A549 treated with CORT108297 at 1 μM for 4 hours (cell line): ENCODE results near the gene CCDC89. TPM values are rescaled to one million over a fixed set of nuclear protein-coding genes. Genes with fewer than 3 reads are reported as not detected.

Source experiments
- total RNA-seq: library from RNA; stranded (reverse); fragments of 200-300 nt; extraction: Qiagen RNA extraction; gene quantifications from 5 replicates; pipeline ENCODE4 v1.2.3, GENCODE V29; 2022

CCDC89 gene
- total RNA-seq = not detected in 5 replicates

DNA sequence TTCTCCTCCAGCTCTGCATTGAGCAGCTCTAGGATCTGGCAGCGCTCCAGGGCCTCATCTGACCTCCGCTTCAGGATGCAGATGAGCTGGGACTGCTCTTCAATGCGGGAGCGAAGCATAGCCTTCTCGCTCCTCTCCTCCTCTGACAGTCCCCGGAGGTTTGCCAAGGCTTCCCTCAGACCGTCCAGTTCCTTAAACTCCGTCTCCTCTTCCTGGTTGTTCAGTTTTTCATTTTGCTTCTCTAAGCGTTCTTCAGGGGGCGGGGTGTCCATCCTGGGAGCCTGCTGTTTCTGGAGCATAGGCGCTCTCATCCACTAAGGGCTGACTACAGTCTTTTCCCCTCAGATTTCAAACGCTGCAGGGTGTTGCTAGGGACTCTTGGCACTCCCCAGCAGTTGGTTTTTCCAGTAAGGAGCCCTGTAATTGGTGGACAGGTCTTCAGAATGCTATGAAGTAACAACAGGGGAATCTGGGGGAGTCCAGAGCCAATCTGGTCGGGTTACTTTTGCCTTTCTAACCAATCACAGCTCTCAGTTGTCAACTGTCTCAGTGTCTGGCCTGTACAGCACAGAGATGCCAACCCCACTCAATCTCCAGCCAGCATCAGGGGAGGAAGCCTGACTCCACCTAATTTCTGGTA lies at the start of gene CCDC89:
Gene CCDC89 (minus strand): TSS at position 376 of the 640 bp plus-strand sequence. CDS start 65 bp downstream, at position 311.

DNA sequence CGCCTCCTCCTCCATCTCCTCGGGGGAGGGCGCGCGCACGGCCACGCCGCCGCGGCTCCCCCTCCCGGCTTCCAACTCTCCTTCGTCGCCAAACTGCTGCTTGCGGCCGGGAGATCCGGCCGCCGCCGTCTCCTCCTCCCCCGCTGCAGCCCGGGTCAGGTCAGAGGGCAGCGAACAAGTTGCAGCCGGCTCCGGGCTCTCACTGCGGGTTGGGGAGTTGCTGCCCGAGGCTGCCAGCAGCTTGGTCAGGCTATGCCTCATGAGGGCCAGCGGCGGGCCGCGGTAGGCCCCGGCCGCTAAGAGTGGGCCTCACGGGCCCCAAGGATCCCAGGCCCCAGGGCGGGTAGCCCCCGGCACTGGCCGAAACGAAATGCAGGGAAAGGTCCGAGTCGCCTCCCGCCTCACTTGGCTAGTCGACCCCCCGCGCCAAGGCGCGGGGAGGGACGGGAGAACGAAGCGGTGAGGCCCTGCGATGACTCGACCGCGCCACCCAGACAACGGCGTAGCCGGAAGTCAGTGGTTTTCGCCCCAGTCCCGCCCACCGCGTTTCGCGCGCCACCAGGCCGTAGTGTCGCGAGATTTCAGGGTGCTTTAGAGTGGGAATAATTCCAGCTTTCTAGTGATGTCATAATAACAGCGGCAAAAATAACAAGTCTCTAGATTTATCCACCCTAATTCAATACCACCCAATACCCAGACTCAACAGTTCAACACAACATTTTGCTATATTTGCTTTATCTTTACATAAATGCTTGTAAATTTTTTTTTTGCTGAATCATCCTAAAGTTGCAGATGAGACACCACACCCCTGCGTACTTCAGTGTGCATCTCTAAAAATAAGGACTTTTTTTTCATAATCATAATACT lies 21.1 kb downstream of the CCDC89 start, which contains the start of gene CREBZF:
Gene CREBZF (minus strand): TSS at position 515 of the 867 bp plus-strand sequence. CDS start 254 bp downstream, at position 261.

DNA sequence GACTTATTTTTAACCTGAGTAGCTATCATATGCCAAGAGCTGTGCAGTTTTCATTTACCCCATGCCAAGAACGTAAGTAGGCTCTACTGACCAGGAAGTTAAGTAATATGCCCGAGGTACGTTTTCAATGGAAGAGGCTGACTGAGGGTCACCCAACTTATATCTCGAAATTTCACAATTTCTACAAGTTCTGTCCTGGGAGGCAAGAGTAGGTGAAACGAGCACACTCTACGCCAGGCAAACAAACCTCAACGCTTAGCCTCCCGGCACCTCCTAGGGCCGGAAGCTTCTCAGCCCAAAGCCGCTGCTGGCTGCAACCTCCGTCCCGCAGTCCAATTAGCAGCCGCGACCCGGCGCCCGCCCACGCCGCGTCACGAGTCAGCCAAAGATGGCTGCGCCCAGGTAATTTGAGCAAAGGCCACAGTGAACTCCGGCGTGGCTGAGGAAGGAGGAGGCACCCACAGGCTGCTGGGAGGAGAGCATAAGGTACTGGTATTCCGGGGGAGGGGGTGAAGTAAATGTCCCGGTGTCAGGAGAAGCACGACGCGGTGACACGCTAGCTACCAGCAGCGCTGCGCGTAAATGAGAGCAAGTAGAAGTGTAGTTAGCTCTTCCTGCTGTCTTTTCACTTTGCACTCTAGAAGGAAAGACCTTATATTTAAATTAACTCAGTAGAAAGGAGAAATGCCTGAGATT lies 38.2 kb downstream of the CCDC89 start, which contains the start of gene TMEM126A:
Gene TMEM126A (plus strand): TSS at position 364 of the 696 bp plus-strand sequence. CDS start 2,289 bp downstream, outside the sequence.

Other genes with a start within 250 kb of the CCDC89 start
- gene DLG2, start 58.9 kb downstream of the CCDC89 start, total RNA-seq = 0.16 to 0.50 TPM (median 0.21 TPM) in 5 replicates
- 53.0 to 72.5 TPM (median 56.3 TPM) in 5 replicates for gene TMEM126B, start 57.6 kb downstream of the CCDC89 start, total RNA-seq
- 54.6 to 62.0 TPM (median 58.4 TPM) in 5 replicates for gene TMEM126A, start 38.2 kb downstream of the CCDC89 start, total RNA-seq
- 27.0 to 33.0 TPM (median 32.8 TPM) in 5 replicates for gene CREBZF, start 21.1 kb downstream of the CCDC89 start, total RNA-seq
- gene SYTL2, start 124.9 kb upstream of the CCDC89 start, total RNA-seq = 11.8 to 21.5 TPM (median 13.9 TPM) in 5 replicates
- gene CCDC83, start 169.2 kb upstream of the CCDC89 start, total RNA-seq = not detected in 5 replicates